GM19468 (cell line): ENCODE results near the gene CD99L2.
"Not testable (repeated sequence)": the region's sequence is repeated elsewhere in the genome, so short reads cannot be mapped to it uniquely, and the experiment has no call there.

Source experiments
- ATAC-seq: cut with Tn5 transposase; IDR thresholded peaks from one replicate; pipeline ENCODE4 v1.9.1; 2021; ENCODE audit warnings: mild to moderate bottlenecking, moderate library complexity, moderate number of reproducible peaks; ENCODE audit not compliant: unreplicated experiment; ENCODE audit errors: extremely low read depth

Gene CD99L2

GRCh38 chrX:150897421-150898320 lies 797 bp downstream of the CD99L2 start:
- ATAC-seq, result no peak

GRCh38 chrX:150896632-150897031 lies 1.8 kb downstream of the CD99L2 start:
- ATAC-seq, result no peak

- ATAC-seq, result no peak
Measured at GRCh38 chrX:150893936-150894335, 4.5 kb downstream of the CD99L2 start.

GRCh38 chrX:150889131-150889530 lies 9.3 kb downstream of the CD99L2 start:
- ATAC-seq, result no peak

- ATAC-seq, result no peak
Measured at GRCh38 chrX:150887906-150888465, 10.5 kb downstream of the CD99L2 start.

- not testable (repeated sequence) for ATAC-seq
Measured at GRCh38 chrX:150887268-150887667, 11.2 kb downstream of the CD99L2 start.

GRCh38 chrX:150886381-150886780 lies 12.1 kb downstream of the CD99L2 start:
- ATAC-seq, result no peak

- no peak for ATAC-seq
Measured at GRCh38 chrX:150880808-150881165, 17.7 kb downstream of the CD99L2 start.

GRCh38 chrX:150879855-150880807 lies 18.3 kb downstream of the CD99L2 start:
- ATAC-seq, result no peak

- not testable (repeated sequence) for ATAC-seq
Measured at GRCh38 chrX:150875621-150876020, 22.8 kb downstream of the CD99L2 start.

- ATAC-seq, result no peak
Measured at GRCh38 chrX:150874448-150874847, 24.0 kb downstream of the CD99L2 start.

- ATAC-seq, result no peak
Measured at GRCh38 chrX:150873616-150874015, 24.9 kb downstream of the CD99L2 start.

- ATAC-seq, result no peak
Measured at GRCh38 chrX:150872773-150873336, 25.6 kb downstream of the CD99L2 start.

- ATAC-seq, result no peak
Measured at GRCh38 chrX:150871341-150871811, 27.1 kb downstream of the CD99L2 start.

- no peak for ATAC-seq
Measured at GRCh38 chrX:150870487-150871340, 27.8 kb downstream of the CD99L2 start.

GRCh38 chrX:150870029-150870428 lies 28.4 kb downstream of the CD99L2 start:
- no peak for ATAC-seq

- ATAC-seq, result no peak
Measured at GRCh38 chrX:150869450-150869849, 29.0 kb downstream of the CD99L2 start.

- ATAC-seq, result no peak
Measured at GRCh38 chrX:150868625-150869024, 29.8 kb downstream of the CD99L2 start.

- no peak for ATAC-seq
Measured at GRCh38 chrX:150864127-150864526, 34.3 kb downstream of the CD99L2 start.
